LNCaP clone FGC (cell line): ENCODE results near the gene SYNPO2.
A peak's percentile ranks its signal among the peaks of the same experiment; 100 is the strongest.

Experiments
- DNase-seq: peaks from one replicate; pipeline ENCODE4 v3.0.0-alpha.2; 2011; ENCODE audit warnings: low read depth
- H3K4me3 ChIP-seq: 2 replicates; pipeline ENCODE4 v1.5.1; 2011; ENCODE audit warnings: mild to moderate bottlenecking, low read depth, low read length, control low read depth
- CTCF ChIP-seq: IDR thresholded peaks from 2 replicates; pipeline ENCODE4 v1.5.1; 2012; ENCODE audit warnings: mild to moderate bottlenecking; ENCODE audit not compliant: control insufficient read depth, insufficient read depth; ENCODE audit errors: extremely low read depth

Gene SYNPO2

GRCh38 chr4:118888666-118889311 is at the start of gene SYNPO2:
Gene SYNPO2 (plus strand): TSS chr4:118888854. CDS start chr4:118889037, 183 bp downstream.
- TF ChIP-seq CTCF = no peak
- DNase-seq = no peak
- peak within 1 kb of the TSS; percentile 23 for H3K4me3 ChIP-seq

- TF ChIP-seq CTCF = no peak
- H3K4me3 ChIP-seq = no peak overlapping the region
- no peak for DNase-seq
Observed at GRCh38 chr4:118839221-118839927, 49.3 kb upstream of the SYNPO2 start.

GRCh38 chr4:118842055-118842454 is 46.6 kb upstream of the SYNPO2 start:
- no peak for TF ChIP-seq CTCF
- no peak overlapping the region for H3K4me3 ChIP-seq
- no peak for DNase-seq

GRCh38 chr4:118843237-118843636 is 45.4 kb upstream of the SYNPO2 start:
- no peak for DNase-seq
- no peak overlapping the region for H3K4me3 ChIP-seq
- no peak for TF ChIP-seq CTCF

- DNase-seq = no peak
- no peak overlapping the region for H3K4me3 ChIP-seq
Observed at GRCh38 chr4:118845552-118846050, 43.1 kb upstream of the SYNPO2 start.

GRCh38 chr4:118846979-118847378 is 41.7 kb upstream of the SYNPO2 start:
- H3K4me3 ChIP-seq = no peak overlapping the region
- TF ChIP-seq CTCF = no peak
- DNase-seq = no peak

More at GRCh38 chr4:118845552-118846050, 43.1 kb upstream of the SYNPO2 start:
- no peak for TF ChIP-seq CTCF
